HuH-7 (cell line): Measurements from ENCODE around the gene NAA10.
"Not testable (repeated sequence)": the region's sequence is repeated elsewhere in the genome, so short reads cannot be mapped to it uniquely, and the experiment has no call there.

Experiments
- DNase-seq: peaks from one replicate; pipeline ENCODE4 v3.0.0; 2011; ENCODE audit warnings: low spot score

The NAA10 gene

DNA sequence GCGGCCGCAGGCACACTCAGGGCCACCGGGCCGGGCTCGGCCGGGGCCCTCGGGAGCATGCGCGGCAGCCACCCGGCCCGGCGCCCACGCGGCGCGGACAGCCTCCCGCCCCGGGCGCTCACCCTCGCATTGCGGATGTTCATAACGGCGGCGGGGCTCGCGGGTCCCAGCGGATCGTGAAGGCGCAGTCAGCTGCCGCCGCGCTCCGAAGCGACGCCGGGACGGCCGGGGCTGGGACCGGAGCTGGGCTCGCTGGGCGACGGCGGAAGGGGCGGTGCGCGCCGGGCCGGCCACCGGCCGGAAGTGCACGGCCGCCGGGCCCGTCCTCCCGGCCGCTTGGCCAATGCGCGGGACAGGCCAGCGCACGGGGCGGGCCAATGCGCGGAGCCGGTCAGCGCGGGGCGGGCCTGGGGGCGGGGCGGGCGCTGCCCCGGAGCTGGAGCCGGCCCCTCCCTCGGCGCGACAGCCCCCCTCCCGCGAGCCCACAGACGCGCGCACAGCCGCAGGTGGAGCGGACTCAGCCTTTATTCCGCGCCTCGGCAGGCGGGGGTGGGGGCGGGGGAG, at the start of gene NAA10:
Gene NAA10, minus strand, starts transcription at position 276 of the 564 bp plus-strand sequence. Its CDS starts 133 bp downstream, at position 143.
- peak; percentile 78 for DNase-seq

DNA sequence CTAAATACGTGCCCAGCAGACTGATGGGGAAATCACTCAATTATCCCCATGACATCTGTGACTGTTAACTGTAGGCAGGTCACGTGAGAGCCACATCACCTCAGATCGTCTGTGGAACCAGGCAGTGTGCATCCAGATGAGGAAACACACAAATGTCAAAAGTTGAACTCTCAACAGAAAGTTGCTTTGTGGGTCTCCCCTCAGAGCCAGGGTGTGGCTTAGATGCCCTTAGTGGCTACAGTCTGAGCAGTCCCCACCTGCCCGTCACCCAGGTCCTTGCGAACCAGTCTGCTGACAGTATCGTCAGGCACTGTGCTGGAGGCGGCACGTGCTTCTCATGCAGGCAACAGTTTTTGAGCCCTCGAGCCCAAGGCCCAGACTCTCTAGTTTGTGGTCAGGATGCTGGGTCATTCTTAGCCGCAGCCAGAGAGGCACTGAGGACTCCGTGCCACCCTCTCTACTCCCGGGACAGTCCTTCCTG, 48.5 kb upstream of the NAA10 start:
- DNase-seq = no peak

DNA sequence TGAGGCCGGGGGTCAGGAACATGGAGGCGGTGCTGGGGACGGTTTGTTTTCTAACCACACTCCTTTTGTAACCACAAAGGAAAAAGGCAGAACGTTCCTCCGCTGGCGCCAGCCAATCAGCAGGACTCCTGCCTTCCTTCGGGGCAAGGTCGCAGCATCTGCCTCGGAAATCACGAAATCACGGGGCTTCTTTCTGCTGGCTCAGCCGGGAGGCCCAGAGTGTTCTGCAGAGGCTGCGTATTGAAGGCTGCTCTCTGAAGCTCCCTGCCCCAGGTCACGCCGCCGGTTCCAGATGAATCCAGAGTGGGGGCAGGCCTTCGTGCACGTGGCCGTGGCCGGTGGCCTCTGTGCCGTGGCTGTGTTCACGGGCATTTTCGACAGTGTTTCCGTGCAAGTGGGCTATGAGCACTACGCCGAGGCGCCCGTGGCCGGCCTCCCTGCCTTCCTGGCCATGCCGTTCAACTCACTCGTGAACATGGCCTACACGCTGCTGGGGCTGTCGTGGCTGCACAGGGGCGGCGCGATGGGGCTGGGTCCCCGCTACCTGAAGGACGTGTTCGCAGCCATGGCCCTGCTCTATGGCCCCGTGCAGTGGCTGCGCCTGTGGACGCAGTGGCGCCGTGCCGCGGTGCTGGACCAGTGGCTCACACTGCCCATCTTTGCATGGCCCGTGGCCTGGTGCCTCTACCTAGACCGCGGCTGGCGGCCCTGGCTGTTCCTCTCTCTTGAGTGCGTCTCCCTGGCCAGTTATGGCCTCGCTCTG, 47.1 kb upstream of the NAA10 start:
- no peak for DNase-seq

DNA sequence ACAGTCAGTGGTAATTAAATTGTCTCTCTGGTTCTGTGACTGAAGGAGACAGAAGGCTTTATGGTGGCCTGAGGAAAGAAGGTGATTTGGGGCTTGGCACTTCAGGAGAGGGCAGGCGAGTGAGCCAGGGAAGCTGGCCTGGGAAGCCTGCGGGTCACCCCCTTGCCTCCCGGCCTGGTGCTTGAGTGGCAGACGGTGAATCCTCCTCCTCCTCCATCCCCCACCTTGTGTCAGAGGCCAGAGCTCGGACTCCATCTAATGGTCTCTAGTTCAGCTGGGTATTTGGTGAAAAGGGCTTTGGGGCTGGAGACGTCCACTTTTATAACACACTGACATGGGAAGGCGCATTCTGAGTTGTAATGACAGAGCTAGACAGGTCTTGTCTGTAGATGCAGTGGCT, 46.4 kb upstream of the NAA10 start:
- DNase-seq = no peak

DNA sequence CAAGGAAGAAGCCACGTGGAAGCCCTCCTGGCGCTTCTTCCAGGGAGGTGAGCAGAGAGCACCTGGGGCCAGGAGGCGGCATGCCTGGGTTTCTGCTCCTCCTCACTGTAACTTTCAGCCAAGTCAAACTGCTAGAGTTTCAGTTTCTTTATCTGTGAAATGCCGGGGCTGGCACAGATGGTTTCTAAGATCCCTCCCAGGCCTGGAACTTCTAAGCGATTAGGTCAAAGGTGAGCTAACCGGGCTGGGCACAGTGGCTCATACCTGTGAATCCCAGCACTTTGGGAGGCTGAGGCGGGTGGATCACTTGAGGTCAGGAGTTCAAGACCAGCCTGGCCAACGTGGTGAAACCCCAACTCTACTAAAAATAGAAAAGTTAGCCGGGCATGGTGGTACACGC, 45.6 kb upstream of the NAA10 start:
- not testable (repeated sequence) for DNase-seq

DNA sequence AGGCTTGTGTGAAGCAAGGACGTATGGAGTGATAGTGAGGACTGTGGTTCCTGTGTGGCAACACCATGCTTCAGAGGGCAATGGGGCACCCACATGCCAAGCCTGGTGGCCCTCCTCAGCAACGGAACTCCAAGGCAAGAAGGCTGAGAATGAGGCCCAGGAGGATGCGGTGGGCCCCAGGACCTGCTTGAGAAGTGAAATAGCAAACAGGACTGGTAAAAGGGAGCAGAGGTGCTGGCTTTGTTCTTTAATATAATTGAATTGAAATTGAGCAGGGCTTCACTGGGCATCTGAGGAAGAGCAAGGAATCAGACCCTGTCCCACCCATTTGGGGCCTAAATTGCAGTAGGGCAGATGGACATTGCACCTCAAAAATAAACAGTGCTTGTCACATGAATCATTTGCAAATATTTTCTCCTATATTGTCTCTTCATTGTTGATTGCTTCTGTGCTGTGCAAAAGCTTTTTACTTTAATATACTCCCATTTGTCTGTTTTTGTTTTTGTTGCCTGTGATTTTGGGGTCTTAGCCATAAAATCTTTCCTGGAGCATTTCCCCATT, 40.0 kb upstream of the NAA10 start:
- DNase-seq = no peak

DNA sequence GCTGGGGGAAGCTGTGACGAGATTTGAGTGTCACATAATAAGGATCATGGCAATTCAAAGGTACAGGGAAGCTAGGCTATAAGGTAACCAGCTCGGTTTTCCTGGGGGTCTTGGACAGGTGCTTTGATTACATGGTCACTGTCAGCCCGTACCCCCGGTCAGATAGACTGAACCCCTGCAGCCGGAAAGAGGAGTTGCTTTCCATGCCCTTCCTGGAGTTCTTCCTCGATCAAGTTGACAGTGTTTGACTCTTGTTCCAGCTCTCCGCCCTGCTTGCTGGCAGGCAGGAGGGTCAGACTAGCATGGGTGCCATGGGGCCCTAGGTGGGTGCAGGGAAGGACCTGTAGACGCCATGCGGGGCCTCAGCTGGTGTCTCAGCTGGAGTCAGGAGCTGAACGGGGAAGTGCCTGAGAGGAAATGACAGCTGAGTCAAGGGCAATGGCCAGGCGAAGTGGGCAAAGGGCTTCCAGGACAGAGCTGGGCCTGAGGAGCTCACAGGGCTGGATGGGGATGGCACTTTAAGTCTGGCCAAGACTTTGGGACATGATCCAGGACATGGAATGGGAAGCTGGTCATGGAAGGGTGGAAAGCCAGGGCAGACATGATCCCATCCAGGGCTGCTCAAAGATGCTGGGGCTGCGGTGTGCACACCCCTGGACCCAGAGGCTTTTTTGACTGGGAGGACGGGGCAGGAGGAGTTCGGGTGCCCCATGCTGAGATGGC, 39.3 kb upstream of the NAA10 start:
- no peak for DNase-seq

DNA sequence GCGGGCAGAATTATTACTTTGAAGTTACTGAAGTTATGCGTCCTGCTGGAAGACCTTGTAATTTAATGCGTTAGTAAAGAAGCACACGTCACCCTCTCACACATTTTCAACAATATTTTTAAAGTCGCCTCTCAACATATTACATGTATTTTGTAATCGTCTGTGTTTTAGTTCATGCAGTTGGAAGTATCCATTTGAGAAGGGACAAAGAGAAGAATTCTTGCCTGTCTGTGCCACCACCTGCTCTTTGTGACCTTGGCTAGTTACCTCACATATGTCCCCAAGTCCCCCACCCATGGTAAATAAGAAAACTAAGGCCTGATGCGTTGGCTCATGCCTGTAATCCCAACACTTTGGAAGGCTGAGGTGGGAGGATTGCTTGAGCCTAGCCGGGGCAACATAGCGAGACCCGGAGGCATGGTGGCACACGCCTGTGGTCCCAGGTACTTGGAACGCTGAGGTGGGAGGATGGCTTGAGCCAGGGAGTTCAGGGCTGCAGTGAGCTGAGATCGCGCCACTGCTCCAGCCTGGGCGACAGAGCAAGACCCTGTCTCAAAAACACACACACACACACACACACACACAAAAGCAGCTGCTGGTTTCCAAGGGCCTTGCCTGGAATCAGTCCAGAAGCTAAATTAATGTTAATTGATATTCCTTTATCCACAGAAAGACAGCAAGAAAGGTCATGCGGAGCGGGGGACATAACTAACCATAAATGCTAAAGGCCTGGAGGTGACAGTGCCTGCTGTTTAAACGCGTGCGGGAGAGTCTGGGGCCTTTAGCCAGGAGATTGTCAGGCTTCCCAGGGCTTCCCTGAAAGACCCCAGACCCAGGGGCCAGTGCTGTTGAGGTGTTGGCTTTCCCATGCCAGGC, 38.5 kb upstream of the NAA10 start:
- DNase-seq = no peak

DNA sequence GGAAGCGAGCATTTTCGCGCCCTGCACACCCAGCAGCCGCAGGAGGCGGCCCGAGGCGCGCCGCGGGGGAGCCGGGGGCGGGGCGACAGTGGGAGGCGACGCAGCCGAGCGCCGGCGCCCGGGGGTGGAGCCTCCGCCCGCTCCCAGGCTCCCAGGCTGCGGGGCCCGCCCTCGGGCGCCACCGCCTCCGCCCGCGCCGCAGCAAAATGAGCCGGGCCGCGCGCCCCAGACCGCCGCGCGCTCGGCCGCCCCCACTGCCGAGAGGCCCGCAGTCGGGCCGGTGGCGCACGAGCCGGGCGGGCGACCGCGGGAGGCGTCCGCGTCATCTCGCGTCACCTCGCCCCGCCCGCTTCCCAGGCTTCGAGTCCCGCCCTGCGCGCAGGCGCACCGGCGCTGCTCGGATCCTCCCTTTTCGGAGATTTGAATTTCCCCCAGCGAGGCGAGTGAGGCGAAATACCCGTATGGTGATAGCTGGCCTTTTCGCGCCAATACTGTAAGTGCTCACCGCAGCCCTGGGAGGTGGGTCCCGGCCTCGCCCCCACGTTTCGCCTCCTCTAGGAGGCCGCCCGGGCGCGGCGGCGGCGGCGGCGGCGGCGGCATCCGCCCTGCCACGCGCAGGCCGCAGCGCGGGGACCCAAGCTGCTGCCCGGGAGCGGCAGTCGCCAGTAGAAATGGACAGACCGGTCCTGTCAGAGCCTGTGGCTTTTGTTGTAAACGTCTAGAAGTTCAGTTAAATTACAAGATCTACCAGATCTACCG, 37.7 kb upstream of the NAA10 start, which contains the start of gene TMEM187:
Gene TMEM187, plus strand, starts transcription at position 387 of the 759 bp plus-strand sequence. CDS start 9,309 bp downstream, outside the sequence.
- peak; percentile 87 for DNase-seq

DNA sequence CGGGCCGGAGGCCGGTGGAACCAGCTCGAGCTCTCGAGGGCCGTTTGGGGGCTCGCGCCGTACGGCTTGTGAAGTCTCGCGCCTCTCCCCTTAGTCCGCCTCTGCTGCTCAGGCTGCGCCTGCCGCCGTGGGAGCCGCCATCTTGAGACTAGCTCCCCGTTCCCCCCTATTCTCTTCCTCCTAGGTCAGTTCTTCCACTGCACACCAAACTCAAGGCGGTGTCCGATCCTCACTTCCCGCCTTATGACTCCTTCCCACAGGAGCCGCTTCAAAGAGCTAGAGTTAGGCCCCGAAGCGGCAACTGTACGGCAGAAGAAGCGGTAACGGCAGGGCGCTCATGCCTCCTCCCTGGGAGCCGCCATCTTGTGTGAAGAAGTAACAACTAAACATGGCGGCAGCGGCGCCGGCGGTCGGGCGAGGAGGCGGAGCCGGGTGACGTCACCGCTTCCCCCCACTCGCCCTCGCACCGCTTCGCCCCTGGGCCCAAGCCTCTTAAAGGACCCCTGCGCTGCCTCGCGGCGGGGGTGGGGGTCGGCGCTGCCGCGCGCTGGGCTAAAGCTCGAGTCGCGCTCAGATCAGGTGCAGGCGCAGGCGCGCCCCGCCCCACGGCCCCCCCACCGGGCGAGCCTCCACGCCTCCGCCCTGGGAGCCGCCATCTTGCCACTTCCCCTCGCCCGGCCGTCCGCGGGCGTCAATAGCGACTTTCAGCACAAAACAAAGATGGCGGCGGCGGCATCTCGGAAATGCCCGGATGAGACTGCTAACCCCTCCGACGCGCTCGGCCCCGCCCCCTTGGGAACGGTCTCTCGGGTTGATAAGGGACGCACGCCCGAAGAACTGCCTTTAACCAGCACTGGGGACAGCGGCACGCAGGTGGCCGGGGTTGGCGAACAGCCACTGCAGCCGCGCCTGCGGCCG, 36.9 kb upstream of the NAA10 start, which contains the start of gene HCFC1:
Gene HCFC1, minus strand, starts transcription at position 369 of the 918 bp plus-strand sequence. CDS start 978 bp downstream, outside the sequence.
- peak; percentile 76 for DNase-seq

DNA sequence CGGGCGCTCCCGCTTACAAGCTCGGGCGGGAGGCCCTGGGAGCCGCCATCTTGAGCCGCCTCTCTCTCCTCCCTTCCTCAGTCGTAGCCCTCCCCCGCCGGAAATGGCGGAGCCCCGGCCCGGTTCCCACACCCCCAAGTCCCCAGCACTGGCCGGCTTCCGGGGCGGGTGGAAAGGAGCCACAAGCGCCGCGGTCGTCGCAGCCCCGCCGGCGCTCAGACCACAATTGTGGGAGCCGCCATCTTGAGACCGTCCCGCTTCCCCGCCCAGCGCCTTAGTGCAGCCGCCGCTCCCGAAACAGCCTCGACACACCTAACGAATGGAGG, 36.2 kb upstream of the NAA10 start:
- peak; percentile 83 for DNase-seq

DNA sequence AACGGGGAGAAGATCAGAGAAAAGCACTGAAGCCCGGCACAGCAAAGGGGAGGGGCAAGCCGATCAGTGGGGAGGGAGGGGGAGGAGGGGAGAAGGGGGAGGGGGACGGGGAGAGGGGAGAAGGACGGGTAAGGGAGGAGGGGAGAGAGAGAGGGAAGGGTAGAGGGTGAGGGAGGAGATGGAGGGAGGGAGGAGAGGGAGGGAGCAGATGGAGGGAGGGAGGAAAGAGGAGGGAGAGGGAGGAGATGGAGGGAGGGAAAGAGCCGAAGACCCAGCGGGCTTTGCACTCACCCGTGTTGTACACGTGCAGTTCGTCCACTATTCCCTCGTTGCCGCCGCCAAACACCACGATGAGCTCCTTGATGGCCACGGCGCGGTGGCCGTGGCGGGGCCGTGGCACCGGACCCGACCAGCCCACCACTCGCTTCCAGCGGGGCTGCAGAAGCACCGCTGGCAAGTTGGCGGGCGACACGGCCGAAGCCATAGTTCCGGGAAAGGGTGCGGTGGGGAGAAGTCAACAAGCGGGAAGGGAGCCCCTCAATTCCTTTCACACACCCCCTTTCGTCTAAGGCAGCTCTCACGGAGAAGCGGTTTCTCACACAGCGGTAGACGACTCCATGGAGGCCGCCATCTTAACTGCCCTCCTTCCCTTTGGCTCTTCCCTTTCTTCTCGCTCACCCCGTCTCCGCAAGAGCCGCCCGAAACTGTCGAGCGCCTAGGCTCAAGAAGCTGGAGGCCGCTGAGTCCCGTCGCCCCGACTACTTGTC, 35.7 kb upstream of the NAA10 start:
- peak; percentile 45 for DNase-seq

DNA sequence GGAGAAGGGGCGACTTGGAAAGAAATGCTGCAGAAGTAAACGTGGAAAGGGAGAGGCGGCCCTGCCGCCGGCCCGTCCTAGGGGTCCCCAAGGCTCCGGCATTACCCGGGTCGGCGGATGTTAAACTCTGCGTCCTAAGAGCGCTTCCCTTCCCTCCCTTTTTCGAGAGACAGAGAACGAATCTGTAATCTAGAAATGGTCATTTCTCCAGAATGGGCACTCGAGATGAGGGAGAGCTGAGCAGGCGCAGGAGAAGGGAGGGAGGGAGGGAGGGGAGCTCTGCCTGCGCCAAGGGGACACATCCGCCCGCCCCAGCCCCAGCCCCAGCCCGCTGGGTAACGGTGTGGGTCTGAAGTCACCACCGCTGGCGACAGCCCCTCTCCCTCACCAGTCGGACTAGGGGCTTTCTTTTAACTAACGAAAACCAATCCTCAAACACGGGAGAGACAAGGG, 35.1 kb upstream of the NAA10 start:
- DNase-seq = no peak

DNA sequence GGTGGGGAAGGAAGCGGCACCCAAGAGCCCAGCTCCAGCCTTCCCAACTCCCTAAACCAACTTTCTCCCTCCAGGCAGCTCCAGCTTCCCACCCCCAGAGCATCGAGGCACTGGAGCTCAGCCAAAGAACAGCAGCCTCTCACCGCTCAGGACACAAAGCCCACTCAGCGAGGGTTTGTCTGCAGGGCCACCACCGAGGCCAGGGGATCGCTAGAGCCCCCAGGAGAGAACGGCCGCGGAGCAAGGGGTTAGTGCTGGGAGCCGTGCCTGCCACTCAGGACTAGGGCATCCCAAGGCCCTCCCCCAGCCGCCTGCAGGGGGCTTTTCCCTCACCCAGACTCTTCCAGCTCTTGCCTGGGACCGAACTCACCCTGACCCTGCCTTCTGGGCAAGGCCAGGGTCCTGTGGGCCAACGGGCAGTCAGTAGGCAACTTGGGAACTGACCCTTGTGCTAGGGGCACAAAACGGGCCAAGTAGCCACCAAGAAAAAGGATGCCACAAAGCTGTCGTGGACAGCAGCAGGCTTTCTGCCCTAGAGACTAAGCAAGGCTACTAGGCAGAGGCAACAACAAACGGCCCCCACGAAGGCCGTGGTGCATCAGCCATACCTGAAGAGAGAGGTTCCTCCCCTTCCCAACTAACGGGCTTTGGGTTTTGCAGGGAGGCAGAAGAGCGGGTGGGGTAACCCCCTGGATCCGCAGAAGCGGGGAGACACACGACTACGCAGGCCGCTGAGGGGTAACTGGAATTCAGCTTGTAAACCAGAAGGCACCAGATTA, 34.5 kb upstream of the NAA10 start:
- DNase-seq = no peak

DNA sequence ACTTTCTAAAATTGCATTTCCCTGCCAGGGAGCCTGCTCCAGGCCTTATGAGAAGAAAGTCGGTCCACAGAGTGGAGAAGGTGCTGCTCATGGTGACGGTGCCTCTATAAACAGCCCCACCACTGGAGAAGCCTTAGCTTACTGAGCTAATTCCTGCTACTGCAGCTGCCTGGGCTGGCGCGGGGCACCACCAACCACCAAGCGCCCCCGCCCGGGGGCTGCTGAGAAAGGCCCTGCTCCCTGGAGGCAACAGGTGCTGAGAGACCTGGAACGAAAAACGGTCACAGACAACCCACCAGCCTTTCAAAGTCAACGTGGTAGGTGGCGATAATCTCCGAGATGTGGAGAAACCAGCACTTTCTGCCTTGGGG, 33.9 kb upstream of the NAA10 start:
- no peak for DNase-seq

DNA sequence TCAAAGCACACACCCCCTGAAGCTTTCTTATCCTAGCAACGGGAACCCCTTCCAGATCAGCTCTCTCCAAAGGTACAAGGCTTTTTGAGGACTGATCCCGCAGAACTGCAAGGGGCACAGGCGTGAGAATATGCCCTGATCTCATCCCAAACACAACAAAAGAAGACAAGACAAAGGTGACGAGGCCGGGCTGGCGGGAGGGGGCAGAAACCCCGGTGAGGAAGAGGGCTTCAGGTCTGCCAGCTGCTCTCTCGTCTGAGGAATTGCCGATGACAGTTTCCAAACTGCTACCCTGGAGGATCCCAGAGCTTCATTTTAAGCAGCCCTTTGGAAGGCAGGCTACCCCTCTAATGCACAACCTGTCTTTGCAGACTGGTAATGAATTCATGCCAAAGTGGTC, 33.4 kb upstream of the NAA10 start:
- no peak for DNase-seq

DNA sequence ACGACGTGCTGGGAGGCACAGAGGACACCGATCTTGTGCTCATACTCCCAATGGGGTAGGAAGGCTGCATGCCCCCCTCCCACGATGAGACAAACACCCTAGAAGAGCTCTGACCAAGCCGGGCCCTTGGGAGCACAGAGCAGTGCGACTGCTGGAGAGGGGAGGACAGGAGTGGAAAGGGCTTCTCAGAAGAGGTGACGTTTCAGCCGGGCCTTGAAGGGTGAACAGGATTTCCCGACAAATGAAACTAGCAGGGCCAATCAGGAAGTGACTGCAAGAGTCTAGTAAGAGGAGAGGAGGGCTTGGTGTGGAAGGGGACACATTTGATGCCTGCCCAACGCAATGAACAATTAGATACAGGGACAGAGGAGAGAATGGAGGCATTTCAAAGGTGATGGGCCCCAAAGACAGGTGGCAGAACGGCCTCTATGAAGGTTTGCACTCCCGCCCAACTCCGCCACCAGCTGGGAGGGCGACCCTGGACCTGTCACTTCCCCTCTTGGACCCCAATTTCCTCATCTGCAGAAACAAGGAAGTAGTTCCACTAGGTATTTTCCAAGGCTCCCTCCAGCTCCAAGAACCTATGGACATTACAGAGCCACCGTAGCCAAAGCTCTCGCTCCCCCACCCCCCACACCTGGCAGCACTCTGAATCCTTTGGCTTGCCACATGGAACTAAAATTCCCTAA, 32.8 kb upstream of the NAA10 start:
- no peak for DNase-seq
